Upper lobe of right lung (tissue), 1 donor: ENCODE results near the gene XRCC6. TPM values are rescaled to one million over a fixed set of nuclear protein-coding genes. Genes with fewer than 3 reads are reported as not detected.
"Not testable (repeated sequence)": the region's sequence is repeated elsewhere in the genome, so short reads cannot be mapped to it uniquely, and the experiment has no call there.

Experiments used
- ATAC-seq: fragments of 200-7000 bp; cut with Tn5 transposase; one replicate; pipeline ENCODE4 v1.9.1; 2020; ENCODE audit warnings: mild to moderate bottlenecking, moderate library complexity
- DNase-seq: peaks from one replicate; pipeline ENCODE4 v3.0.0-alpha.2; 2020
- H3K27ac ChIP-seq: fragments of 200-600 bp; one replicate; pipeline ENCODE4 v1.8.0; 2022
- H3K27me3 ChIP-seq: fragments of 200-600 bp; one replicate; pipeline ENCODE4 v1.8.0; 2022; ENCODE audit warnings: mild to moderate bottlenecking
- H3K36me3 ChIP-seq: fragments of 200-600 bp; one replicate; pipeline ENCODE4 v1.8.0; 2022
- H3K4me1 ChIP-seq: fragments of 200-600 bp; one replicate; pipeline ENCODE4 v1.8.0; 2022
- H3K4me3 ChIP-seq: fragments of 200-600 bp; one replicate; pipeline ENCODE4 v1.8.0; 2022; ENCODE audit warnings: mild to moderate bottlenecking
- H3K9me3 ChIP-seq: fragments of 200-600 bp; one replicate; pipeline ENCODE4 v1.8.0; 2022
- intact Hi-C: fragments of 100-400 bp; cut with DNase I; formaldehyde crosslinking; loops from one replicate; pipeline ENCODE4 v1.11.0; 2022
- total RNA-seq: library from RNA; stranded (reverse); fragmentation: NEBNext Ultra II Directional; extraction: Animal tissue kit (Norgen Biotek cat#: 25700); gene quantifications from one replicate; pipeline ENCODE4 v1.2.1, GENCODE V29; 2021
- TF ChIP-seq, protein P1 (sequence below): fragments of 200-600 bp; IDR thresholded peaks from one replicate; pipeline ENCODE4 v1.8.0; 2022; ENCODE audit warnings: antibody characterized with exemption
- donor health status: DM: no; HTN: yes; CAD: no; lungs with severe emphysema.

Gene XRCC6
- total RNA-seq, 1 donor from 2014 or later, result 160 TPM

DNA sequence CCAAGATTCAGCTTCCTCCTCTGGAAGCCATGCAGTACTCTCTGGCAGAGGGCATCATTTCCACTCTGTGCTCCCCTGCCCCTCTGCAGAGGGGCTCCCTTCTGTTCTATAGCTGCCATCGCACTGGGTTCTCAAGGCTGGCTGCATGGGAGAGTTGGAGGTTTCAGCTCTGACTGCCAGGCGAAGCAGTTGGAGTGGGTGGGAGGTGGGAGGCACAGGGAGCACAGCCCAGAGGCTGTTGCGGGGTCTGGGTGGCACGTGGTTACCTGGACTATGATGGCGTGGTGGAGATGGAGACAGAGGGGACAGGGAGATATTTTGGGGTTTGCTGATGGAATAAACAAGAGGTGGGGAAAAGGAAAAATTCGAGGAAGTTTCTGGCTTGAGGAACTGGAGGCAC is 36.2 kb upstream of the XRCC6 start:
- intact Hi-C loops, result no loop called here
- DNase-seq (no peak), ATAC-seq (no peak)
- no peaks in the 10 kb centered on the region for H3K27me3 ChIP-seq
- TF ChIP-seq, protein P1, sequence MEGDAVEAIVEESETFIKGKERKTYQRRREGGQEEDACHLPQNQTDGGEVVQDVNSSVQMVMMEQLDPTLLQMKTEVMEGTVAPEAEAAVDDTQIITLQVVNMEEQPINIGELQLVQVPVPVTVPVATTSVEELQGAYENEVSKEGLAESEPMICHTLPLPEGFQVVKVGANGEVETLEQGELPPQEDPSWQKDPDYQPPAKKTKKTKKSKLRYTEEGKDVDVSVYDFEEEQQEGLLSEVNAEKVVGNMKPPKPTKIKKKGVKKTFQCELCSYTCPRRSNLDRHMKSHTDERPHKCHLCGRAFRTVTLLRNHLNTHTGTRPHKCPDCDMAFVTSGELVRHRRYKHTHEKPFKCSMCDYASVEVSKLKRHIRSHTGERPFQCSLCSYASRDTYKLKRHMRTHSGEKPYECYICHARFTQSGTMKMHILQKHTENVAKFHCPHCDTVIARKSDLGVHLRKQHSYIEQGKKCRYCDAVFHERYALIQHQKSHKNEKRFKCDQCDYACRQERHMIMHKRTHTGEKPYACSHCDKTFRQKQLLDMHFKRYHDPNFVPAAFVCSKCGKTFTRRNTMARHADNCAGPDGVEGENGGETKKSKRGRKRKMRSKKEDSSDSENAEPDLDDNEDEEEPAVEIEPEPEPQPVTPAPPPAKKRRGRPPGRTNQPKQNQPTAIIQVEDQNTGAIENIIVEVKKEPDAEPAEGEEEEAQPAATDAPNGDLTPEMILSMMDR, result no peak
- peaks cover 15% of the 10 kb centered on the region for H3K4me1 ChIP-seq
- H3K36me3 ChIP-seq, result peaks cover 35% of the 10 kb centered on the region
- H3K27ac ChIP-seq, result no peak overlapping the region
- H3K9me3 ChIP-seq, result no peaks in the 10 kb centered on the region
- no peak overlapping the region for H3K4me3 ChIP-seq

DNA sequence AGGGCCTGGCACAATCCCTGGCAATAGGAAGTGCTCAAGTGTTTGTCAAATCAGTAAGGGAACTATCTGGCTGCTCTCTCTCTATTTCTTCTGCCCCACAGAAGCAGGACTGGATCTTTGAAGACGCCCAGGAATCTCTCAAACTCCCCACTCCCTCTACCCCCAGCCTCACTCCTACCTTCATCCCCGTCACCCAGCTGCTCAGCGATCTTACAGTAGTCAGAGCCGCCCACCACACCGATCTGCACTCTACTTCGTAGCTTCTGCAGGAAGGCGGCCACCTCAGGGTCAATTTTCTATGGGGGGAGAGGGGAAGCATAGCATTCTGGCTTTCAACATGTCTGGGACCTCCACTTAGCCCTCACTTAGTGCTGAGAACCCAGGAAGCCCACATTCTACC is 35.2 kb upstream of the XRCC6 start:
- intact Hi-C loops, result no loop called here
- ATAC-seq (no peak), DNase-seq (no peak)
- no peaks in the 10 kb centered on the region for H3K27me3 ChIP-seq
- H3K9me3 ChIP-seq, result no peaks in the 10 kb centered on the region
- no peak overlapping the region for H3K27ac ChIP-seq
- H3K4me3 ChIP-seq, result no peak overlapping the region
- TF ChIP-seq, protein P1, result no peak
- H3K36me3 ChIP-seq, result peaks cover 35% of the 10 kb centered on the region
- H3K4me1 ChIP-seq, result peaks cover 15% of the 10 kb centered on the region

DNA sequence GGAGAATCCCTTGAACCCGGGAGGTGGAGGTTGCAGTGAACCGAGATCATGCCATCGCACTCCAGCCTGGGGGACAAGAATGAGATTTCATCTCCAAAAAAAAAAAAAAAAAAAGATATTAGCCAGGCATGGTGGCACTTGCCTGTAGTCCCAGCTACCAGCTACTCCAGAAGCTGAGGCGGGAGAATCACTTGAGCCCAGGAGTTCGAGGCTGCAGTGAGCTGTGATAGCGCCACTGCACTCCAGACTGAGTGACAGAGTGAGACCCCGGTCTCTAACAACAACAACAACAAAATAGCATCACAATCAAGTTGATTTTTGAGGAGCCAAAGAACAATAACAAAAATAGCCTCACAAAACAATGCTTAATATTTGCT is 33.8 kb upstream of the XRCC6 start:
- Histone ChIP-seq H3K4me3 (no peak overlapping the region), H3K27ac (no peak overlapping the region), H3K36me3 (peaks cover 24% of the 10 kb centered on the region), H3K4me1 (peaks cover 15% of the 10 kb centered on the region), H3K9me3 (no peaks in the 10 kb centered on the region), H3K27me3 (no peaks in the 10 kb centered on the region)
- TF ChIP-seq, protein P1, result no peak
- intact Hi-C loops, result no loop called here
- ATAC-seq (no peak), DNase-seq (no peak)

DNA sequence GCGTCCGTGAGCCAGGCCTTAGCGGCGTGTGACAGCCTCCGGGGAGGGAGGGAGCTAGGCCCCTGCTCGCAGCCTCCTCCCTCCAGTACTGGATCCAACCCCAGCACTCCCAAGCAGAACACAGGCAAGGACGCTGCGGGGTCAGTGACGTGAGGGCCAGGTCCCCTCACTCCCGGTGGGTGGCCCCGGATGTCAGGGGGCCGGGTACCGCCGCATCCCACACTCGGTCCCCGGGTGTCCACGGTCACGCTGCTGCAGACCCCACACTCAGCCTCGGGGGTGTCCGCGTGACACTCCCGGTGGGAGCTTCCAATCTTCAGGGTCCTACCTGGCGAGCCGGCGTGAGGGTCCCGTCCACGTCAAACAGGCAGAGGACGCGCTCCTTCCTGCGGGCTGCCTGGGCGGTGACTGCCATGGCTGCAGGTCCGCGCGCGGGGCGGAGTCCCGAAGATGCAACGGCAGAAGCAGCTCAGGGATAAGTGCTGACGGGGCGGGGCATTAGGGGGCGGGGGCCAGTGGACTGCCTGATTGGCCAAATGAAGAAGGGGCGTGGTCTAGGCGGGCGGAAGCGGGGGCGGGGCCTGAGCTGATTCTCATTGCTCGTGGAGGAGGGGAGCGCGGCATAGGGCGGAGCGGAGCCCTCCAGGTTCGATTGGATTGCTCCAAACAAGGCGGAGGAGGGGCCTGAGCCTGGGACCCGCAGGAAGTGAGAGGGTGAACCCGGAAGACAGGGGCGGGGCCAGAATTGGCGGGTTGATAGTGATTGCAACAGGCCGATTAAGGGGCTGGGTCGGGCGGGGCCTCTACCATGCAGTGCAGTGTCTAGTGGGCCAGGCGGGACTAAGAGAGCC is 31.5 kb upstream of the XRCC6 start, which contains the start of gene PMM1:
Gene PMM1, minus strand, starts transcription at position 450 of the 851 bp plus-strand sequence. Its CDS starts 35 bp downstream, at position 415.
- intact Hi-C loops, result loop anchor here (10.0 kb wide), 1 partner anchor 185 kb away; no protein-coding TSS in a partner anchor
- TF ChIP-seq, protein P1, result no peak
- Histone ChIP-seq H3K27ac (peak within 1 kb of the TSS; percentile 86), H3K27me3 (no peaks in the 10 kb centered on the region), H3K4me1 (peaks cover 15% of the 10 kb centered on the region), H3K9me3 (no peaks in the 10 kb centered on the region), H3K4me3 (peak within 1 kb of the TSS; percentile 99), H3K36me3 (peaks cover 2% of the 10 kb centered on the region)
- DNase-seq (peak; percentile 100), ATAC-seq (peak; percentile 98)

DNA sequence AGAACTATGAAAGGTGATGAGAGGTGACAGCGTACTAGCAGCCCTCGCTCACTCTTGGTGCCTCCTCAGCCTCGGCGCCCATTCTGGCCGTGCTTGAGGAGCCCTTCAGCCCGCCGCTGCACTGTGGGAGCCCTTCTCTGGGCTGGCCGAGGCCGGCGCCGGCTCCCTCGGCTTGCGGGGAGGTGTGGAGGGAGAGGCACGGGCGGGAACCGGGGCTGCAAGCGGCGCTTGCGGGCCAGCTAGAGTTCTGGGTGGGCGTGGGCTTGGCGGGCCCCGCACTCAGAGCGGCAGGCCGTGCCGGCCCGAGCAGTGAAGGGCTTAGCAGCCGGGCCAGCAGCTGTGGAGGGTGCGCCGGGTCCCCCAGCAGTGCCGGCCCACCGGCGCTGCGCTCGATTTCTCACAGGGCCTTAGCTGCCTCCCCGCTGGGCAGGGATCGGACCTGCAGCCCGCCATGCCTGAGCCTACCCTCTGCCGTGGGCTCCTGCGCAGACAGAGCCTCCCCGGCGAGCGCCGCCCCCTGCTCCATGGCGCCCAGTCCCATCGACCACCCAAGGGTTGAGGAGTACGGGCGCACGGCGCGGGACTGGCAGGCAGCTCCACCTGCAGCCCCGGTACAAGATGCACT is 27.6 kb upstream of the XRCC6 start:
- H3K27me3 ChIP-seq, H3K9me3 ChIP-seq, H3K27ac ChIP-seq, ATAC-seq, DNase-seq, H3K4me1 ChIP-seq, H3K36me3 ChIP-seq, H3K4me3 ChIP-seq: not testable (repeated sequence)
- intact Hi-C loops, result loop anchor here (10.0 kb wide), 1 partner anchor 189 kb away; no protein-coding TSS in a partner anchor

DNA sequence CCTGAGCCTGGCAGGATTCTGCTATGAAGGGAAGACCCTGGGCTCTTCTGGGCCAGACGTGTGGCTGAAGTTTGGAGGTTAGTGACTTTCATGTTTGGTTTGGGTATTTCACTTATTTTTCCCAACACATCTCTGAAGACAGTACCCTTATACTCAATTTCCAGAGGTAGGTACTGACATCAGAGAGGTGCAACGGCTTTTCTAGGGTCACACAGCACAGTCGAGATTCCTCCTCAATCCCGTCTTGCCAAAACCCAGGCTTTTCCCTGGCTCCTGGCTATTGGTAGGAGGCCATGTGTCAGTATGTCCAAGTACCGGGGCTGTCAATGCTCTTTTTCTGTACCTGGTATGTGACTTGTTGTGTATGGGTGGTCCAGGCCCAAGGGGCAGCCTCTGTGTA is 25.4 kb upstream of the XRCC6 start:
- DNase-seq (no peak), ATAC-seq (no peak)
- no peak overlapping the region for H3K27ac ChIP-seq
- H3K4me1 ChIP-seq, result no peaks in the 10 kb centered on the region
- H3K4me3 ChIP-seq, result no peak overlapping the region
- intact Hi-C loops, result loop anchor here (10.0 kb wide), 1 partner anchor 191 kb away; no protein-coding TSS in a partner anchor
- no peaks in the 10 kb centered on the region for H3K27me3 ChIP-seq
- TF ChIP-seq, protein P1, result no peak
- H3K36me3 ChIP-seq, result peaks cover 14% of the 10 kb centered on the region
- H3K9me3 ChIP-seq, result no peaks in the 10 kb centered on the region
